ENCODE measurements around the gene NEGR1.

The NEGR1 gene

DNA sequence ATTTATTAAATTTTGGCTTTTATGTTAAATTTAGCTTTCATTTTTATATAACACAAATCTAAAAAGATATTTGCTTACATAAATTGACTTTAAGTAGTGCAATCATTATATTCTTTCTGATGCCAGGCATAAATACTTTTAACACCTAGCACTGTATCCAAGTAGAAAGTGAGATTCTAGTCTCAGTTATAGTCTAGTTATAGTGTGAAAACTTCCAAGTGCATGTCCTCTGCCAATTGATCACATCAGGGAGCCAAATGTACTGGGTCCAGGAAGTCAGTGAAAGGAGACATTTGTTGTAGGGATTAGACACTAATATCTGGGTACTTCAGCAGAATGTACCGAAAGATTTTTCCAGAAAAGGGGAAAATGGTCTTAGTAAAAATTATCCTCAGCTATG, 910.8 kb downstream of the NEGR1 start:
- Histone ChIP-seq H3K36me3 (ENCODE audit: insufficient read depth, low read depth, low read length) (no peaks in the 10 kb centered on the region), H3K4me3 (ENCODE audit: low read length) (no peak overlapping the region), H3K9ac (ENCODE audit: low read depth, low read length) (no peak overlapping the region), H3K27ac (ENCODE audit: low read length) (no peak overlapping the region), H3K27me3 (ENCODE audit: insufficient read depth, low read length) (no peaks in the 10 kb centered on the region), H3K4me1 (ENCODE audit: insufficient read depth, low read length) (no peaks in the 10 kb centered on the region), H3K9me3 (ENCODE audit: insufficient read depth, low read depth, low read length) (no peaks in the 10 kb centered on the region)

DNA sequence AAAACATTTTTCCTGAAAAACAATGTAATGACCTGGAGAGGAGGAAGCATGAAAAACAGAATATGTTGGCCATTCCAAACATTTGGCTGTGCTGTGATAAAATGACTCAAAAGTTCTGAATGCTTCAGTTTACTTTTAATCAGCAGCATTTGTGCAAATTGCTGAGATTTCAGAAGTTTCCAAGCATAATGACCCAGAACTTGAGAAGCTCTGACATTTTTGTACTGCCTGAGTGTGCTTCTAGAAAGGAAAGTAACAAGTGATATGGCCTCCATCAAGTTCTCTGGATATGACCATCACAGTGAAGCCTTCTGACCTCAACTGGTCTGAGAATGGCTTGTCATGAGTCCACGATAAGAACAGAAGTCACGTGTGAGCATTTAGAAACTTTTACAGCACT, 918.1 kb downstream of the NEGR1 start:
- Histone ChIP-seq H3K27ac (ENCODE audit: low read length) (no peak overlapping the region), H3K9me3 (ENCODE audit: insufficient read depth, low read depth, low read length) (no peaks in the 10 kb centered on the region), H3K36me3 (ENCODE audit: insufficient read depth, low read depth, low read length) (no peaks in the 10 kb centered on the region), H3K27me3 (ENCODE audit: insufficient read depth, low read length) (no peaks in the 10 kb centered on the region), H3K4me1 (ENCODE audit: insufficient read depth, low read length) (no peaks in the 10 kb centered on the region), H3K9ac (ENCODE audit: low read depth, low read length) (no peak overlapping the region), H3K4me3 (ENCODE audit: low read length) (no peak overlapping the region)

DNA sequence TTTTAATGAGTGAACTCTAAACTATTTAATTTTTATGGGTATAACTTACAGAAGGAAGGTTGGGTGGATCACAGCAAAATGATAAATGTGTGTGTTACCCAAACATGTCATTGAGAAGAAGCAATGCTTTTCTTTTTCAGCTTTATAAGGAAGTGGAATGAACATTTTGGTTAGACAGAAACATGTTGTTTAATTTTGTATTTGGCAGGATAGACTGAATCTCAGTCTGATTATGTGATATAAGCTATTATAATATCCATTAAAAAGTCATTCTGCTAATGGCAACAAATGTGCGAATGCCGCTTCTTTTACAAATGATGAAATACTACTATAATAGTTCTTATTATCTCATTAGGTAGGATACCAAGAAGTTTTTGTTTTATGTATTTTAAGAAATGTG, 919.6 kb downstream of the NEGR1 start:
- Histone ChIP-seq H3K27ac (ENCODE audit: low read length) (no peak overlapping the region), H3K4me3 (ENCODE audit: low read length) (no peak overlapping the region), H3K9ac (ENCODE audit: low read depth, low read length) (no peak overlapping the region), H3K27me3 (ENCODE audit: insufficient read depth, low read length) (no peaks in the 10 kb centered on the region), H3K36me3 (ENCODE audit: insufficient read depth, low read depth, low read length) (no peaks in the 10 kb centered on the region), H3K9me3 (ENCODE audit: insufficient read depth, low read depth, low read length) (no peaks in the 10 kb centered on the region), H3K4me1 (ENCODE audit: insufficient read depth, low read length) (no peaks in the 10 kb centered on the region)

- no peaks in the 10 kb centered on the region for H3K36me3 ChIP-seq (ENCODE audit: insufficient read depth, low read depth, low read length)
- H3K9ac ChIP-seq (ENCODE audit: low read depth, low read length): no peak overlapping the region
- H3K9me3 ChIP-seq (ENCODE audit: insufficient read depth, low read depth, low read length): no peaks in the 10 kb centered on the region
- H3K27me3 ChIP-seq (ENCODE audit: insufficient read depth, low read length): no peaks in the 10 kb centered on the region
- no peak overlapping the region for H3K4me3 ChIP-seq (ENCODE audit: low read length)
- H3K4me1 ChIP-seq (ENCODE audit: insufficient read depth, low read length): no peaks in the 10 kb centered on the region
- no peak overlapping the region for H3K27ac ChIP-seq (ENCODE audit: low read length)
Measured at GRCh38 chr1:71362076-71362475, 920.3 kb downstream of the NEGR1 start.

- no peaks in the 10 kb centered on the region for H3K9me3 ChIP-seq (ENCODE audit: insufficient read depth, low read depth, low read length)
- H3K9ac ChIP-seq (ENCODE audit: low read depth, low read length): no peak overlapping the region
- H3K27me3 ChIP-seq (ENCODE audit: insufficient read depth, low read length): no peaks in the 10 kb centered on the region
- H3K27ac ChIP-seq (ENCODE audit: low read length): no peak overlapping the region
- no peaks in the 10 kb centered on the region for H3K36me3 ChIP-seq (ENCODE audit: insufficient read depth, low read depth, low read length)
- no peak overlapping the region for H3K4me3 ChIP-seq (ENCODE audit: low read length)
- no peaks in the 10 kb centered on the region for H3K4me1 ChIP-seq (ENCODE audit: insufficient read depth, low read length)
Measured at GRCh38 chr1:71357708-71358107, 924.6 kb downstream of the NEGR1 start.

DNA sequence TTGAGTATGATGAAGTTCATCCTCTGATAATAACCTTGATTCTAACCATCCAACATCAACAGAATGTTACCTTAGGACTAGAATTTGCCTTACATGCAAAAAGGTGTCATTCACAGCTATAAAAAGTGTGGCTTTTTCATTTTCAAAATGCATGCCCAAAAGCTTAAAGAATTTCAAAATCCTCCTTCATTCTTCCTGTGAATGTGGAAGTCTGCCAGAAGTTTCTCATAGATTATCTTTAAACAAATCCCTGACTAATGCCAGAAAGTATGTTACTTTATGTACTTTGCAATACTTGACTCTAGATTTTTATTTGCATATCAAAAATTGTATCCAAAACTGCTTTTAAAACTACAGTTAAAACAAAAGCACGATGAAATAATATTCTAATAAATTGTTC, 930.9 kb downstream of the NEGR1 start:
- H3K27ac ChIP-seq (ENCODE audit: low read length): no peak overlapping the region

GRCh38 chr1:71350805-71351204, 931.5 kb downstream of the NEGR1 start:
- H3K36me3 ChIP-seq (ENCODE audit: insufficient read depth, low read depth, low read length): no peaks in the 10 kb centered on the region
- peaks cover 9% of the 10 kb centered on the region; the same call in 1 of the 2 replicates for H3K9me3 ChIP-seq (ENCODE audit: insufficient read depth, low read depth, low read length)
- no peak overlapping the region for H3K4me3 ChIP-seq (ENCODE audit: low read length)
- no peak overlapping the region for H3K9ac ChIP-seq (ENCODE audit: low read depth, low read length)
- no peaks in the 10 kb centered on the region for H3K4me1 ChIP-seq (ENCODE audit: insufficient read depth, low read length)
- H3K27me3 ChIP-seq (ENCODE audit: insufficient read depth, low read length): no peaks in the 10 kb centered on the region
- no peak overlapping the region for H3K27ac ChIP-seq (ENCODE audit: low read length)

More for the DNA sequence above, 930.9 kb downstream of the NEGR1 start:
- no peak overlapping the region for H3K4me3 ChIP-seq (ENCODE audit: low read length)
- no peak overlapping the region for H3K9ac ChIP-seq (ENCODE audit: low read depth, low read length)
- H3K27me3 ChIP-seq (ENCODE audit: insufficient read depth, low read length): no peaks in the 10 kb centered on the region
- peaks cover 9% of the 10 kb centered on the region; the same call in 1 of the 2 replicates for H3K9me3 ChIP-seq (ENCODE audit: insufficient read depth, low read depth, low read length)
- no peaks in the 10 kb centered on the region for H3K36me3 ChIP-seq (ENCODE audit: insufficient read depth, low read depth, low read length)
- no peaks in the 10 kb centered on the region for H3K4me1 ChIP-seq (ENCODE audit: insufficient read depth, low read length)

- Histone ChIP-seq H3K27ac (ENCODE audit: low read length) (no peak overlapping the region), H3K9me3 (ENCODE audit: insufficient read depth, low read depth, low read length) (peaks cover 9% of the 10 kb centered on the region; the same call in 1 of the 2 replicates), H3K27me3 (ENCODE audit: insufficient read depth, low read length) (no peaks in the 10 kb centered on the region), H3K4me1 (ENCODE audit: insufficient read depth, low read length) (no peaks in the 10 kb centered on the region), H3K9ac (ENCODE audit: low read depth, low read length) (no peak overlapping the region), H3K4me3 (ENCODE audit: low read length) (no peak overlapping the region), H3K36me3 (ENCODE audit: insufficient read depth, low read depth, low read length) (no peaks in the 10 kb centered on the region)
Measured at GRCh38 chr1:71350330-71350729, 932.0 kb downstream of the NEGR1 start.

Measured in iPS-20b (cell line).